MV-4-11 (cell line): Measurements from ENCODE around the gene ATP8B2.
A peak's percentile ranks its signal among the peaks of the same experiment; 100 is the strongest.
"Not testable (repeated sequence)": the region's sequence is repeated elsewhere in the genome, so short reads cannot be mapped to it uniquely, and the experiment has no call there.

ENCODE experiments used
- DNase-seq: peaks from one replicate; lab custom pipeline; 2025; lab: John Stamatoyannopoulos, UW

Gene ATP8B2

GRCh38 chr1:154324669-154325582 lies at the start of gene ATP8B2:
Gene ATP8B2, plus strand, starts transcription at chr1:154325525. Its CDS starts 2,617 bp downstream, at chr1:154328142.
- DNase-seq = no peak

GRCh38 chr1:154276797-154277196 lies 48.5 kb upstream of the ATP8B2 start:
- no peak for DNase-seq

- DNase-seq = not testable (repeated sequence)
Observed at GRCh38 chr1:154287591-154287990, 37.7 kb upstream of the ATP8B2 start.

GRCh38 chr1:154288661-154289060 lies 36.7 kb upstream of the ATP8B2 start:
- DNase-seq = no peak

- no peak for DNase-seq
Observed at GRCh38 chr1:154290921-154291320, 34.4 kb upstream of the ATP8B2 start.

GRCh38 chr1:154295408-154296235 lies 29.7 kb upstream of the ATP8B2 start:
- DNase-seq = peak; percentile 4

- no peak for DNase-seq
Observed at GRCh38 chr1:154301582-154301981, 23.7 kb upstream of the ATP8B2 start.

GRCh38 chr1:154304664-154305337 lies 20.5 kb upstream of the ATP8B2 start:
- DNase-seq = no peak

GRCh38 chr1:154306151-154306550 lies 19.2 kb upstream of the ATP8B2 start:
- no peak for DNase-seq

GRCh38 chr1:154307670-154308270 lies 17.6 kb upstream of the ATP8B2 start:
- DNase-seq = not testable (repeated sequence)

- DNase-seq = not testable (repeated sequence)
Observed at GRCh38 chr1:154309136-154309535, 16.2 kb upstream of the ATP8B2 start.

GRCh38 chr1:154312229-154313065 lies 12.9 kb upstream of the ATP8B2 start:
- not testable (repeated sequence) for DNase-seq

GRCh38 chr1:154313066-154313356 lies 12.3 kb upstream of the ATP8B2 start:
- DNase-seq = no peak

GRCh38 chr1:154314226-154314625 lies 11.1 kb upstream of the ATP8B2 start:
- not testable (repeated sequence) for DNase-seq

GRCh38 chr1:154316704-154317103 lies 8.6 kb upstream of the ATP8B2 start:
- DNase-seq = no peak

GRCh38 chr1:154318386-154318785 lies 6.9 kb upstream of the ATP8B2 start:
- no peak for DNase-seq

- DNase-seq = no peak
Observed at GRCh38 chr1:154320882-154321608, 4.3 kb upstream of the ATP8B2 start, which contains the start of gene AQP10. Gene AQP10, plus strand, starts transcription at chr1:154321093. Its CDS starts 63 bp downstream, at chr1:154321156.

- not testable (repeated sequence) for DNase-seq
Observed at GRCh38 chr1:154321609-154321934, 3.8 kb upstream of the ATP8B2 start.

GRCh38 chr1:154323493-154323892 lies 1.8 kb upstream of the ATP8B2 start:
- no peak for DNase-seq

GRCh38 chr1:154324241-154324640 lies 1.1 kb upstream of the ATP8B2 start:
- no peak for DNase-seq
